Bronchial epithelial cell (primary cell): ENCODE measurements around the gene CDKN2A. TPM values are rescaled to one million over a fixed set of nuclear protein-coding genes. Genes with fewer than 3 reads are reported as not detected.

Experiments used
- DNase-seq: peaks from one replicate; pipeline ENCODE4 v3.0.0-alpha.2; 2010; ENCODE audit warnings: low read depth
- FAIRE-seq: peaks from 2 replicates; lab custom pipeline; 2011; peaks lifted over from hg19 to GRCh38; lab: Jason Lieb, UNC
- H3K27me3 ChIP-seq: 2 replicates; pipeline ENCODE4 v1.5.1; 2011; ENCODE audit warnings: low read length; ENCODE audit not compliant: control insufficient read depth, insufficient read depth
- H3K36me3 ChIP-seq: 2 replicates; pipeline ENCODE4 v1.5.1; 2011; ENCODE audit warnings: low read length; ENCODE audit not compliant: control insufficient read depth, insufficient read depth
- H3K4me3 ChIP-seq: 2 replicates; pipeline ENCODE4 v1.5.1; 2011; ENCODE audit warnings: mild to moderate bottlenecking, low read depth, low read length, control low read depth
- CTCF ChIP-seq: IDR thresholded peaks from 2 replicates; pipeline ENCODE4 v1.5.1; 2011; ENCODE audit warnings: mild to moderate bottlenecking, moderate library complexity, low read length, control low read depth, inconsistent platforms; ENCODE audit not compliant: insufficient read depth, severe bottlenecking
- total RNA-seq: library from RNA; depleted of rRNA; stranded (reverse); fragments of >200 nt; gene quantifications from 2 replicates; pipeline ENCODE4 v1.2.1, GENCODE V29; 2014

CDKN2A gene
- total RNA-seq, 1 donor from 2014 or later: 1.6 TPM

DNA sequence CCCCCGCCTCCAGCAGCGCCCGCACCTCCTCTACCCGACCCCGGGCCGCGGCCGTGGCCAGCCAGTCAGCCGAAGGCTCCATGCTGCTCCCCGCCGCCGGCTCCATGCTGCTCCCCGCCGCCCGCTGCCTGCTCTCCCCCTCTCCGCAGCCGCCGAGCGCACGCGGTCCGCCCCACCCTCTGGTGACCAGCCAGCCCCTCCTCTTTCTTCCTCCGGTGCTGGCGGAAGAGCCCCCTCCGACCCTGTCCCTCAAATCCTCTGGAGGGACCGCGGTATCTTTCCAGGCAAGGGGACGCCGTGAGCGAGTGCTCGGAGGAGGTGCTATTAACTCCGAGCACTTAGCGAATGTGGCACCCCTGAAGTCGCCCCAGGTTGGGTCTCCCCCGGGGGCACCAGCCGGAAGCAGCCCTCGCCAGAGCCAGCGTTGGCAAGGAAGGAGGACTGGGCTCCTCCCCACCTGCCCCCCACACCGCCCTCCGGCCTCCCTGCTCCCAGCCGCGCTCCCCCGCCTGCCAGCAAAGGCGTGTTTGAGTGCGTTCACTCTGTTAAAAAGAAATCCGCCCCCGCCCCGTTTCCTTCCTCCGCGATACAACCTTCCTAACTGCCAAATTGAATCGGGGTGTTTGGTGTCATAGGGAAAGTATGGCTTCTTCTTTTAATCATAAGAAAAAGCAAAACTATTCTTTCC, 19.3 kb downstream of the CDKN2A start:
- no peak for TF ChIP-seq CTCF
- Histone ChIP-seq H3K36me3 (no peaks in the 10 kb centered on the region), H3K27me3 (peaks cover 23% of the 10 kb centered on the region), H3K4me3 (peak overlapping the region; percentile 57)
- peak; percentile 56 for DNase-seq
- FAIRE-seq: no peak

GRCh38 chr9:21974343-21974721, 19.9 kb downstream of the CDKN2A start:
- H3K36me3 ChIP-seq: no peaks in the 10 kb centered on the region
- TF ChIP-seq CTCF: no peak
- peak overlapping the region; percentile 57 for H3K4me3 ChIP-seq
- H3K27me3 ChIP-seq: peaks cover 27% of the 10 kb centered on the region
- FAIRE-seq (no peak), DNase-seq (no peak)

- FAIRE-seq (no peak), DNase-seq (no peak)
- no peak overlapping the region for H3K4me3 ChIP-seq
- no peak for TF ChIP-seq CTCF
- no peaks in the 10 kb centered on the region for H3K36me3 ChIP-seq
- H3K27me3 ChIP-seq: peaks cover 41% of the 10 kb centered on the region
Observed at GRCh38 chr9:21972361-21972760, 21.8 kb downstream of the CDKN2A start.

DNA sequence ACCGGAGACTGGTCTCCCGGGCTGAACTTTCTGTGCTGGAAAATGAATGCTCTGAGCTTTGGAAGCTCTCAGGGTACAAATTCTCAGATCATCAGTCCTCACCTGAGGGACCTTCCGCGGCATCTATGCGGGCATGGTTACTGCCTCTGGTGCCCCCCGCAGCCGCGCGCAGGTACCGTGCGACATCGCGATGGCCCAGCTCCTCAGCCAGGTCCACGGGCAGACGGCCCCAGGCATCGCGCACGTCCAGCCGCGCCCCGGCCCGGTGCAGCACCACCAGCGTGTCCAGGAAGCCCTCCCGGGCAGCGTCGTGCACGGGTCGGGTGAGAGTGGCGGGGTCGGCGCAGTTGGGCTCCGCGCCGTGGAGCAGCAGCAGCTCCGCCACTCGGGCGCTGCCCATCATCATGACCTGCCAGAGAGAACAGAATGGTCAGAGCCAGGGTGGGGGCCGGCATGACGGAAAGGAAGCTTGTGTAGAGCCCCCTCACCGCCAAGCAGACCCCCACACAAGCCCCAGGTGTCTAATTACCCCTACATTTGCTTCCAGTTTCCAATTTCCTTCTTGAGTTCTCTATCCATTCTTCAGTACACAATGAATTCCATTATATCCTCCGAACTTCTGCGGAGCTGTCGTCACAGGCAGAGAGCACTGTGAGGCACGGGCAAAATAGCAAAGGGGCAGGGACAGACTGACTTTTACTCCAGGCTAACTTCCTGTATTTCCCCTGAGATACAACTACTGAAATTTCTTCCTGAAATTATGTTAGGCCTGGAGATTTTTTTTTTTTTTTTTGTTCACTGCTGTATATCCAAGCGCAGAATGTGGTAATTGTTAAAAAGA, 23.2 kb downstream of the CDKN2A start:
- no peak for TF ChIP-seq CTCF
- no peak for DNase-seq
- H3K27me3 ChIP-seq: peaks cover 45% of the 10 kb centered on the region
- H3K4me3 ChIP-seq: no peak overlapping the region
- H3K36me3 ChIP-seq: no peaks in the 10 kb centered on the region
- FAIRE-seq: no peak

GRCh38 chr9:21969951-21970799, 24.0 kb downstream of the CDKN2A start:
- peaks cover 45% of the 10 kb centered on the region for H3K27me3 ChIP-seq
- DNase-seq: no peak

More at GRCh38 chr9:21969951-21970799, 24.0 kb downstream of the CDKN2A start:
- TF ChIP-seq CTCF: no peak
- Histone ChIP-seq H3K36me3 (no peaks in the 10 kb centered on the region), H3K4me3 (no peak overlapping the region)
- no peak for FAIRE-seq
